GM19238 (cell line): ENCODE measurements around the gene CDRT15.
"Not testable (repeated sequence)": the region's sequence is repeated elsewhere in the genome, so short reads cannot be mapped to it uniquely, and the experiment has no call there.

Experiments
- DNase-seq: peaks from one replicate; pipeline ENCODE4 v3.0.0; 2011; ENCODE audit warnings: low spot score; ENCODE audit not compliant: insufficient read length

CDRT15 gene

DNA sequence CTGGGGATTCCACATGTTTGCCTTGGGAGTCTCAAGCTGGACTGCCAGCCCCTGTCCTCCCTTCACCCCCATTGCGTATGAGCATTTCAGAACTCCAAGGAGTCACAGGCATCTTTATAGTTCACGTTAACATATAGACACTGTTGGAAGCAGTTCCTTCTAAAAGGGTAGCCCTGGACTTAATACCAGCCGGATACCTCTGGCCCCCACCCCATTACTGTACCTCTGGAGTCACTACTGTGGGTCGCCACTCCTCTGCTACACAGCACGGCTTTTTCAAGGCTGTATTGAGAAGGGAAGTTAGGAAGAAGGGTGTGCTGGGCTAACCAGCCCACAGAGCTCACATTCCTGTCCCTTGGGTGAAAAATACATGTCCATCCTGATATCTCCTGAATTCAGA, 28.9 kb downstream of the CDRT15 start:
- DNase-seq, result no peak

DNA sequence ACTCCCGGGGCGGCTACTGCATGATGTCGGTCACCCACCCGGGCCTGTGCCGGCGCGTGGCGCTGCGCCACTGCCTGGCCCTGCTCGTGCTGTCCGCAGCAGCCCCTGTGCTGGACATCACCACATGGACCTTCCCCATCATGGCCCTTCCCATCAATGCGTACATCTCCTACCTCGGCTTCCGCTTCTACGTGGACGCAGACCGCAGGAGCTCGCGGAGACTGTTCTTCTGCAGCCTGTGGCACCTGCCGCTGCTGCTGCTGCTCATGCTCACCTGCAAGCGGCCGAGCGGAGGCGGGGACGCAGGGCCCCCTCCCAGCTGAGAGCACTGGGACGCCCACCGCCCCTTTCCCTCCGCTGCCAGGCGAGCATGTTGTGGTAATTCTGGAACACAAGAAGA, 29.8 kb downstream of the CDRT15 start:
- no peak for DNase-seq

DNA sequence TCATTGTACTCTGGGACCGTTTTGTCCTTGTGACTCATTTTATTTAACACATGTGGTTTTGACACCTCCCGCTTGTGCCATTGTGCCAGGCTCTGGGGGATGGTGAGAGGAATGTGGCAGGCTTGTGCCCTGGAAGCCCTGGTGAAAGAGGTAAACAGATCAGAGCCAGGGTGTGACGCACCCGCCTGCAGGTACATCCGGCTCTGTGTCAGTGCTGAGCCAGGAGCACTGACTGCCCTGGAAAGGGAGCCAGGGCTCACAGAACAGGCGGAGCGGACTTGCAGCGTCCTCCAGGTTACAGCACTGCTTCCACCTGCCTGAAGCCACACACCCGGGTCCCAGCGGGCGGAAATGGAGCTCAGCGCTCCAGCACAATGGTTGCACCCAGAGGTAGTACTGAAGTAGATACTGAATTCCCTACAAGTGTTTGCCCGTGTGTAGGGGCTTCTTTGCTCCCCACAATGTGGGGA, 30.6 kb downstream of the CDRT15 start:
- DNase-seq, result no peak

DNA sequence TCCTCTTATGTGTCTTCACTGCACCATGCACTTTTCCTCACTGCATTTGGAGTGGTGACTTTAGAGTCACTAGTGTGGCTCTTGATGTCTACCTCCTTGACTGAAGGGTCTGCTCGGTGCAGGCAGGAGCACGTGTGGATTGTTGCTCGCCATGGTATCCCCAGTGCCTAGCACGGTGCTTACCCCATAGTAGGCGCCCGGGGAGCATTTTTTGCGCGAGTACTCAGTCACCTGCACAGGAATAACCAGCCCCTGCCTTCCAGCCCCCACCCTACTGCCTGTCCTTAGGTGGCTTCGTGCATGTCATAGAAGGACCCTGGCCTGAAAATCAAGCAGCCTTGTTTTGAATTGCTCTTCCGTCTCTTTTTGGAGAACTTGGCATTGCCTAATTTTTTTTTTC, 31.3 kb downstream of the CDRT15 start:
- no peak for DNase-seq

DNA sequence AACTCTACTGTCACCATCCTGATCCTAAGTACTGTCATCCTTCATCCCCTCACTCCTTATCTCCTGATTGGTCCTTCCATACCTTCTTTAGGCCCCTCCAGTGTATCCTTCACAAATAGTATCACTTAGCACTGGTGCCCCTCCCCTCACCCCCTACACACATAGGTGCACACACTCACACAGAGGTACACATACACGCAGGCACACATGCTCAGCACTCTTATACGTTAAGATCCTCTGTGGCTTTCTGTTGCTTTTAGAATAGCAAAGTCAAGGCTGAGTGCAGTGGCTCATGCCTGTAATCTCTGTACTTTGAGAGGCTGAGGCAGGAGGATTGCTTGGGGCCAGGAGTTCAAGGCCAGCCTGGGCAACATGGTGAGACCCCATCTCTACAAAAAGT, 32.1 kb downstream of the CDRT15 start:
- DNase-seq, result no peak

DNA sequence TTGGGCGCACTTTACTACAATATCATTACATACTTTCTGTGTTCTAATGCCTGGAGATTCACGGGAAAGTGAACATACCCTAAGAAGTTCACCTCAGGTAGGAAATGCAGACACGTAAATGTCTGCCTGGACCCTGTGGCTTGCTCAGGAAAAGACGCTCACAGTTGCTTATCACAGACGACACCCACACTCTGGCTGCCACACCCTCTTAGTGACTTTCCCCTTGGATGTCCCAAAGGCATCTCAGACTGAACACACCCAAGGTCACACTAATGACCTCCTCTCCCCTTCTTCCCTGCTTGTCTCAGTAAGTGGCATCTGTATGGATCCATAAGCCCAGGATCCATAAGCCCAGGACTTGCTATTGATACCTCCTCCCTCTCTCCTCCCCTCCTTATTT, 32.6 kb downstream of the CDRT15 start:
- DNase-seq, result no peak

DNA sequence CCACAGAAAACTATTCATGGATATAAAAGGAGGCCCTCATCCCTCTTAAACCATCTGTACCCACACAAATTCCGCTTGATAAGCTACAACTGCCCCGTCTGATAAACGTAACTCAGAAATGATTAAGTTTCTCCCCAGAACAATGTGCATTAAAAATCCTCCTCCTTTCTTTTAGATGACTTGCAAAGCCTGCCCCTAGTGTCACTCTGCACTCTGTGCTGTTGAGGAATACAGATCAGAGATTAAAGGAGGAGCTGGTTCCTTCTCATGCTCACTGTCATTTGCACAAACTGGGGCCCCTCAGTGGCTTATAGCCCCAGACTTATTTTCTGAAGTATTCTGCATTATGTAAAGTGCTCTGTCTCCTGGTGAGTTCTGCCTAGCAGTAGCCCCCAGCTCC, 33.3 kb downstream of the CDRT15 start:
- no peak for DNase-seq

DNA sequence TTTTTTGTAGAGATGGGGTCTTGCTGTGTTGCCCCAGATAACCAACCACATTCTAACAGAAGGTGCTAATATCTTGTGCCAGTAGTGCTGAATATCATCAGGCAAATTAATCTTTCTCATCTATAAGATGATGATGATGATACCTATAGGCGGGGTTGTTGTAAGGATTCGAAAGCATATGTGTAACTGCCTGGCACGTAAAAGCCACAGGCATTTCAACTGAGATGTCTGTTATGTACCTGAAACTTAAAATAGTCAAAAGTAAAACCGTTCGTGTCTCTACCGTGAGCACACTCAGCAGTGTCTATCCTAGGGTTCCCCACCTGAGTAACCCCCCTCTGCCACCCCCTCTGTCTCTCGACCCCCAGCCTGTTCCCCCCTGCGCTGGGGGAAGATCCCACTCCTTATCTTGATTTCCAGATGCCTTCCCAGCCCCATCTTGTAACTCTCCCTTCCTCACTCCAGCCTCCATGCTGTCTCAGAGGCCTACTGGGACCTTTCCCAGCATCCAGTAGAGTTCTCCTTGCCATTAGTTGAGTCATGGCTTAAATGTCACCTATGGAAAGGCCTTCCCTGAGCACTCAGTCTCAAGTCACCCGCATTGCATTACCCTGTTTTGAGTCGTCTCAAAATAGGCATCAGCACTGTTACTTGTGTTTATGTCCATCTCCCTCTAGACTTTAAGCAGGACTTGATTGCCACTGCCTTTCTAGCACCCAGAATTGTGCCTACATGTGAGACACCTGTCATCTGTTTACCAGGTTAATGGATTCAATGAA, 34.1 kb downstream of the CDRT15 start:
- DNase-seq, result no peak

DNA sequence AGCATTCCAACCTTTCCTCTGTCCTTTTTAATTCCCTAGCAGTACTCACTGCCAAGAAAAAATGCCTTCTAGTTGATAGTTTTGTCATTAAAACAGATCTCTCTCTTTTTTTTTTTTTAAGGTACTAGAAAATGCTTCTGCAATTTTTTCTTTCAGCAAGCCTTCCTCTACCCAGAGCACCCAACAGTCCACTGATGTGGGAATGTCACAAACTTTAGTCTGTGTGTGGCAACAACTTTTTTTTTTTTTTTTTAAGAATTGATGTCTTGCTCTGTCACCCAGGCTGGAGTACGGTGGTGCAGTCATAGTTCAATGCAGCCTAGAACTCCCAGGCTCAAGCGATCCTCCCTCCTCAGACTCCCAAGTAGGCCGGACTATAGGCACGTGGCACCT, 34.7 kb downstream of the CDRT15 start:
- DNase-seq, result no peak

DNA sequence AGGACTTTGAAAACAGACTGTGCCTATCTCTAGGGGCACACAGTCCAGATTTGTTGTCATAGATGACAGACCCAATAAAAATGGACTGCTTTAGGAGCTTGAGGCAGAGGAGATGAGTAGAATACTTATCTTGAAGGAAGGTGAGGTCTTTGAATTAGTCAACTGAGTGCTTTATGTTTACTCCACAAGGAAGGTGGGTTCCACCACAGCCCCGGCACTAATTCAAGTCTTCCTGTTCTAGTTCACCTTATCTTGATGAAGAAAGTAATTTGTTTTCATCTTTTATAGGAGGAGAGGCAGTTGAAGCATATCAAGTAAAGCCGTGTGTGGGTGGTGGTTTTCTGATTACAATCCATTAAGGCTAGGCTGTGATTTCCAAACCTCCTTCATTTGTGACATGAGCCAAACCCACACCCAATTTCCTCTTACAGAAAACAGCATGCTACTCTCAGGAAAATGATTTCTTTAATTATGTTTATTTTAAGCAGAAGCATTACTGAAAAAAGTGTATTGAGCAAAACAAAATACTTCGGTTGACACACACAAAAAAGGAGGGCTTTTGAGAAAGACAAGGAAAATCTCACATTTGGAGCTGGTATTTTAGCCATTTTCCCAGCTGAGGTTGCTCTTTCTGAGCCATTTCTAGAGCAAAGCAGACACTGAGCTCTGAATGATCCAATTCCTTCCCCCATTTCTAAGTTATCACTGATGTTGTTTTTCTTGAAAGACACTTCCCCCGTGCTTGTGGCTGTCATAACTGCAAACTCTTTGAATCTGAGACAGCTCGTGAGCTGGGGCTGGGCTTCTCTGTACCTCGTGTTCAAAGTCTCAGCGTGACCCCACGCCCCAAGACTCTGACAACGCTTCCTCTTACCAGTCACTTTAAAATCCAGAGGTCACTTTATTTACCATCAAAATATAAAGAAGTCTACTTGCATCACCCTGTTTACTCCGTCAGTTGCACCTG, 35.4 kb downstream of the CDRT15 start:
- DNase-seq, result no peak

DNA sequence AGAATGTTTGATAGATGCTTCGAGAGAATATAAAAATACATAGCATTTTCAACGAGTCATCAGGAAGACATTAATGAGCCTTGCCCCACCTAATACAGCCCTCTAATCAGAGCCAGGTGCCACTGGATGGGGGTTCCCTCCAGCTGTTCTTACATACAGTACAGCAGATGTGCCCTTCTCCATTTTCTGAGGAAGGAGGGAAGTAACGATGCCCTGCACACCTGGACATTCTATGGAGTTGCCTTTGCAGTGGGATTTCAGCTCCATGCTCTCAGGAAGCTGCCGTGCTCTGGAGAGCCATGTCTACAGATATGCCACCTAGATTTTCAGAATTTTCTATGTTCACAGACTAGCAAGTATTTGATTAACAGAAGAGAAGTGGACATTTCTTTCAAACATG, 36.3 kb downstream of the CDRT15 start:
- DNase-seq, result no peak

DNA sequence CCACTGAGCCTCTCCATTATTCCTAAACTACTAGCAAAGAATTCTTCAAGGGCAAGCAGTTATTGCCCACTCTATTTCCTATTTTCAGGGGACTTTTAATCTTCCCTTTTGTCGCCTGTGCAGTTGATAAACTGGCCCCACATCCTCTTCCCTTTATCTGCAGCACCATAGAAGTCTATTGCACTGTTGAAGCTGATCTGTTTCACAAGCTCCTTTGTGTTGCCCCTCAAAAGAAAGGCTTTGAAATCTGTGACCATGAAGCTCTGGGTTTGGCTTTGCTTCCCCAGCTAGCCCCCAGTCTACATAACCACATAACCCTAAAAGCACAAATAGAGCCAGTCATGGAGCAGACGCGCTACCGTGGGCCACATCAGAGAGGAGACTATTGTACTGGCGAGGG, 37.1 kb downstream of the CDRT15 start:
- DNase-seq, result no peak

DNA sequence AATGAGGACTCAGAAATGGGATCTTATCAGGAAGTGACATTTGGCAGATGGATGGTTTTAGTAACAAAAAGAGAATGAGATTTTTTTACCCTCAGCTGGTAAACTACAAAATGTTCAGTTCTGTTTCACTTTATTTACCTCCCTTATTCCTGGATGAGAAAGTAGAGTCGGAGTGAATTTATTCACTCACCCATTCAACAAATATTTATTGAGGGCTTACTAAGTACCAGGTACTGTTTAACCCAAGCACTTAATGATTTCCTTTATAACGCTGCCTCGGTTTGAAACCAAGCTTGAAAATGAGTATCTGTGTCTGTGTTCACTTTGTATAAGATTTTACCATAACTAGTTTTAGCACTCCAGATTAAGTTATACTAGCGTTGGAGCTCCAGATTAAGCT, 38.1 kb downstream of the CDRT15 start:
- no peak for DNase-seq

DNA sequence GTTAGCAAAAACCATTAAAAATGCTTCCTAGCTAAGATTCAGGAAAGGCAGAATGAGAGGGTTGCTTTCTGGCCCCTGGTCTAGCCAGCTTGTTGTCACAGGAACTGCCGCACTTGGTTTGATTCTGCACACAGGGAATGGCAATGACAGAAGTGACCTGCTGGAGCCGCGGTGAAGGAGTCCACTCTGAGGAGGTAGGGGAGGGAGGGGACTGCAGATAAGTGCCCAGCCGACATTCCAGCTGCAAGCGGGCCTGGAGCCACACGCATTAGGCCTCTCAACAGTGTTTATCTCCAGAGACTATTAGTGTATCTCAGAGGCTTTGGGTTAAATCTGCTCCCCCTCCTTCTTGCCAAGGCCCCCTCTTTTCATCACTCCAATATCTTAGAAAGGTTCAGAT, 38.6 kb downstream of the CDRT15 start:
- DNase-seq, result no peak

DNA sequence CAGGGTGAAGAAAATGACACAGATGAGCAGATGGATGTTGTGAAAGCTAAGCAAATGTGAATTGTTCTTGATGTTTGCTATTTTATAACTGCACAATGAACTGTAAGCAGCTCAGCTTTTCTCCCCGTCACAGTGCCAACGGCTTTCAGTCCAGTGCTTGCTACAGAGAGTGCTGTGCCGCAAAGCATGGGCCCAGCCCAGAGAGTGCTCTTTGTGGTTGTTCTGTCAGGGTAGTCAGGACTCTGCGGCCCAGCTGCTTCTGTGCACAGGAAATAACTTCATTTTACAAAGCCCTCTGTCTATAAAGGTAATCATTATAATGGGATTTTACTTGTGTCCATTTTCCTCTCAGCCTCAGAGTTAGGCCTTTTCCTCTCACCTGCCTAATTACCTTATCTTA, 39.1 kb downstream of the CDRT15 start:
- no peak for DNase-seq

DNA sequence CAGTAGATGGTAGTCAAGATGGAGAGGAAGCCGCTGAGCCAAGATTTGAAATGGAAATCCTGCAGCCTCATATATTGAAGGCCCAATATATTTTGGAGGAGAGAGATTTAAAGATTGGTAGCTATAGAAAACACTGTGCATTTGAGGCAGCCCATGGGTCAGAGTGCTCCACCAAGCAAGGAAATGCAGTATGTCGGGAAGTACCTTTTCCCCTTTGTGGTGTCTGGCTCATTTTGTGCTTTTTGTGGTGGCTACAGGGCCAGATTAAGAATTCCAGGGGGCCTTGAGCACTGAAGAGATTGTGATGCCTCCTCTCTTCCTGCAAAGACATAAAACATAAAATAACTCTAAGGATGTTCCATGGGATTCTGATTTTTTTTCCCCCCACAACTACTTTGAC, 39.6 kb downstream of the CDRT15 start:
- no peak for DNase-seq

DNA sequence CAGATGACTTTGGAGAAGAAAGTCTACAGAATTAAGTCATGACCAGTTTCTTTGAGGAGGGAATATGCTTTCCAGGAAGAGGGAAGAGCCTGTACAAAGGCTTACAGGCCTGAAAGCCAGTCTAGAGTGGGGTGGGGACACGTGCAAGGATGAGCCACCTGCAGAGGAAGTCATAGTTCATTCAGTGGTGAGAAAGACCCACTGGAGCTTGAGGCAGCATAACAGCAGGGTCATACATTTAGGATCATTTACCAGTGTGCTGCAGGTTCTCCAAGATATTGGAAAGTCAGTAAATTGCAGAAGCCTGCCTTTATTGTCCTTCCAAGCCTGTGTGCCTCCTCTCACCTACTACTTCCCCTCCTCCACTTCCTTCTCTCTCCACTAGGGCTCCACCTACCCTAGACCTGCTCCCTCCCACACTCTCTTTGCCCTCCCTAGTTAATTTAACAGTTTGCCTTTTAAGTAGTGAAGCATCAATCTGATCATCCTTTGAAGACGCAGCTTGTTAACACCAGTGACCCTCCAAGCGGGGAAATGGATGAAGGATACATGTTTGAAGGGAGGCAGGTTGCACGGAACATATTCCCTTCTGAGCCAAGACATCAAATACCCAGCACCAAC, 40.2 kb downstream of the CDRT15 start:
- DNase-seq, result no peak

DNA sequence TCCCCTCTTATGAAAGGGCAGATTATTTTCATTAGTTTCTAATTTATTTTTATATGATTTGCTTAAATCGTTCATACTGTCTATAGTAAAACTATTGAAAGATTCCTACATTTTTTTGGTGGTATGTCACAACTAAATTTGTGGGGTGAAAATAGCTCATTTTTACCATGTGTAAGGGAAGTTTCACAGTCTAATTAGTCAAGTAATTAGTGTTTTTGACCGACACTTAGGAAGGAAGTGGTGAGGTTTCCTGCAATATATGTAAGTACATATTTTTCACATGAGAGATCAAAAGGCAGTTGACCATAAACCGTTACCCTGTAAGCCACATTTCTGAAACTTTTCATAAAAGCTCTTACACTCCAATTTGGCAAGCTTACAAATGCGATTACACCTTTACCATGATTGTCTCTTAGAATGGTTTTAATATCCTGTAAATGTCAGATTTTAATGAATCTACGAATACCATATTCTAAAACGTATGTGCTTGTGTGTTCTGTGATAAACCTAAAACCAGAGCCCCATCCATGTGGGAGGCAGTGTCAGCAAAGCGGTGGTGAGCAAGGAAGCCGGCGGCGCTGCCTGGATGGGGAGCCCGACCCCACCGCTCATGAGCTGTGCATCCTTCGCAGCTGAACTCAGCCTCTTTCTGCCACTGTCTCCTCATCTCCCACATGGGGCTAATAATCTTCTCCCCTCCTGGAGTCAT, 43.9 kb downstream of the CDRT15 start:
- not testable (repeated sequence) for DNase-seq

DNA sequence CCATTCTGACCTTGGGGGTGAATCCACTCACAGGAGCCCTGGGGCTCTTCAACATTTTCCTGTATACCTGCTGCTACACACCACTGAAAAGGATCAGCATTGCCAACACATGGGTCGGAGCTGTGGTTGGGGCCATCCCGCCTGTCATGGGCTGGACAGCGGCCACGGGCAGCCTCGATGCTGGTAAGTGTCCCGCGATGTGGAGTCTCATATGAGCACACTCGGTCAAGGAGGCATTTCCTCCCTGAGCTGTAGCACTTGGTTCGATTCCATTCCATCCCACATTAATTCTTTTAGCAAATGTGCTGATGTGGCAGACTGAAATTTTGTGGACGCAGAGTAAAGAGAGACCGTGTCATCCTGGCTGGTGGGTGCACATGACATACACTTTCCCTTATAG, 44.6 kb downstream of the CDRT15 start:
- DNase-seq, result not testable (repeated sequence)

DNA sequence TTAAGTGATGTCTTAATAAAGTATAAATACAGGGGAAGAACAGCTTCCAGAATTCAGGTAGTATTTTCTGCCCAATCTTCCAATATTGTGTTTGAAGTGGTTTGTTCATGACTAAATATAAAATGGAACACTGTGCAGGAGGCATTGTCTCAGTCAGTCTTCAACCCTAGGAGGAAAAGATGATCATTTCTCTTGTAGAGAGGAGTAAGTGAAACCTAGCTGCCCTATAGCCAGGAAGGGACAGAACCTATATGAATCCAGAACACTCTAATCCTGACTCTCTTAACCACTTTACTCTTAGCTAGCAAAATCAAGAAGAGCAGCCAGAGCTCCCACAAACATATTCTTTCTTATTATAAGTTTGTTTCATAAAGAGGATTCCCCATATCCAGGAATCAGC, 45.2 kb downstream of the CDRT15 start:
- DNase-seq, result not testable (repeated sequence)

DNA sequence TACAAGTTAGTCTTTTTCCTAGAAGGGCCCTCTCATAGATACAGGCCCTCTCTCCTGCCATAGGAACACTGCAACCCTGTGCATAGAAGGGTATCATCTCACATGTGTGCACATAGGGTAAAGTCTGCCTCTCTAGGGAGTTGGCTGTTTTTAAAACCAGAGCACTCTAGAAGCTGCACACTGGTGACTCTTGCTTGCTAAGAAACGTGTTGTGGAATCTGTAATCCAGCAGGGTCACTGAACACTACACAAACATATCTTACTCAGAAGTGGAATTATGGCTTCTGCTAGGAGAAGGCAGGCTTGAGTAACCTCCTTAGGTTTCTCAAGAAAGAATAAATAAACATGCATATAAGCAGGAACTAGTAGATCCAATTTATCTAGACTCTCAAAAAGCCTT, 45.9 kb downstream of the CDRT15 start:
- DNase-seq, result not testable (repeated sequence)
